VCaP (cell line): ENCODE data around the gene SMPD1.
"Not testable (repeated sequence)": the region's sequence is repeated elsewhere in the genome, so short reads cannot be mapped to it uniquely, and the experiment has no call there.

Experiments
- H3K27ac ChIP-seq: fragments of 450-650 bp; 2 replicates; pipeline ENCODE4 v1.5.1; 2017
- CTCF ChIP-seq: fragments of 450-650 bp; conservative IDR thresholded peaks from 2 replicates; pipeline ENCODE4 v1.5.1; 2017; ENCODE audit warnings: mild to moderate bottlenecking, moderate library complexity

The SMPD1 gene

DNA sequence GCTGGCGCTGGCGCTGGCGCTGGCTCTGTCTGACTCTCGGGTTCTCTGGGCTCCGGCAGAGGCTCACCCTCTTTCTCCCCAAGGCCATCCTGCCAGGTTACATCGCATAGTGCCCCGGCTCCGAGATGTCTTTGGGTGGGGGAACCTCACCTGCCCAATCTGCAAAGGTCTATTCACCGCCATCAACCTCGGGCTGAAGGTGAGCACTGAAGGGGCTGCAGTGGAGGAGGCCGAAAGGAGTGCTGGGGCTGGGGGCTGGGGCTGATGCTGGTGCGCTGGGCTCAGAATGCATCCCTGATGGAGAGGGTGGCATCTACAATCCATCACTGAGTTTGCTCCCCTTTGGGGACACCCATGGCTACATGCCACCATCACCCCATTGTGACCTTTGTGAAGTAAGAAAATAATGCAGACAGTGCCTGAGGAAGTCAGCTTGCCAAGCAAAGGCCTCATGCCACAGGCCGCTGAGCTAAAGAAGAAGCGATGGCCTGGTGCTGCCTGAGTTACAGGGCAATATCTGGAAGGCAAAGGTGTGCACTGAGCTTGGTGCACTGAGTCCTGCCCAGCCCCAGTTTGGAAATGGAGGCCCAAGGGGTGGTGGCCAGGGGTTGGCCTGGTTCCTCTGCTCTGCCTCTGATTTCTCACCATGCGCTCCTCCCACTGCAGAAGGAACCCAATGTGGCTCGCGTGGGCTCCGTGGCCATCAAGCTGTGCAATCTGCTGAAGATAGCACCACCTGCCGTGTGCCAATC, 620 bp downstream of the SMPD1 start:
- no peak for TF ChIP-seq CTCF
- H3K27ac ChIP-seq, result peak overlapping the region; percentile 71

GRCh38 chr11:6391537-6392134, 1.4 kb downstream of the SMPD1 start:
- no peak for TF ChIP-seq CTCF
- no peak overlapping the region for H3K27ac ChIP-seq

- H3K27ac ChIP-seq, result not testable (repeated sequence)
Observed at GRCh38 chr11:6392251-6392650, 2.0 kb downstream of the SMPD1 start.

DNA sequence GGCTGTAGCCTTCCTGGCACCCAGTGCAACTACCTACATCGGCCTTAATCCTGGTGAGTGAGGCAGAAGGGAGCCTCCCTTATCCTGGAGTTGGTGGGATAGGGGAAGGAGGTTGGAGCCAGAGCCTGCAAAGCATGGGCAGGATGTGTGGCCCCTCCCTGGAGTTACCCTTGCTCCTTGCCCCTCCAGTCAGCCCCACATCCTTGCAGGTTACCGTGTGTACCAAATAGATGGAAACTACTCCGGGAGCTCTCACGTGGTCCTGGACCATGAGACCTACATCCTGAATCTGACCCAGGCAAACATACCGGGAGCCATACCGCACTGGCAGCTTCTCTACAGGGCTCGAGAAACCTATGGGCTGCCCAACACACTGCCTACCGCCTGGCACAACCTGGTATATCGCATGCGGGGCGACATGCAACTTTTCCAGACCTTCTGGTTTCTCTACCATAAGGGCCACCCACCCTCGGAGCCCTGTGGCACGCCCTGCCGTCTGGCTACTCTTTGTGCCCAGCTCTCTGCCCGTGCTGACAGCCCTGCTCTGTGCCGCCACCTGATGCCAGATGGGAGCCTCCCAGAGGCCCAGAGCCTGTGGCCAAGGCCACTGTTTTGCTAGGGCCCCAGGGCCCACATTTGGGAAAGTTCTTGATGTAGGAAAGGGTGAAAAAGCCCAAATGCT, 3.9 kb downstream of the SMPD1 start:
- no peak overlapping the region for H3K27ac ChIP-seq
- no peak for TF ChIP-seq CTCF

- TF ChIP-seq CTCF, result no peak
- H3K27ac ChIP-seq, result no peak overlapping the region
Observed at GRCh38 chr11:6395470-6396060, 5.3 kb downstream of the SMPD1 start.

DNA sequence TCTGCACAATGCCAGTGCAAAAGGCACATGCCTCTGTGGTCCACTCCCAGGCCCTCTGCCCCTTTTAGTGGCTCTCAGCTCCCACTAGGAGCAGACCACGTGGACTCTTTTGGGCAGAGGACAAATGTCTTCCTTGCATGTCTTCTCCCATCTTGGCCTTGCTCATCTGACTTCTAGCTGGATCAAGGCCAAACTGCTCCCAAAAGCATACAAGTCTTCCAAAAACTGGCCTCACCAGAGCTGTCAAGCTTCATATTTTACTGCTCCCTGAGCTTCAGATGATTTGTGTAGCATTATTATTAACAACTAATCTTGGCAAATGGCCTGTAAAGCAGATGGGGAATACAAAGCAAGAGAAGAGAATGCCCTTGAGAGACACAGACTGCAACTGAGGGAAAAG, 6.9 kb downstream of the SMPD1 start:
- TF ChIP-seq CTCF, result no peak
- H3K27ac ChIP-seq, result no peak overlapping the region

DNA sequence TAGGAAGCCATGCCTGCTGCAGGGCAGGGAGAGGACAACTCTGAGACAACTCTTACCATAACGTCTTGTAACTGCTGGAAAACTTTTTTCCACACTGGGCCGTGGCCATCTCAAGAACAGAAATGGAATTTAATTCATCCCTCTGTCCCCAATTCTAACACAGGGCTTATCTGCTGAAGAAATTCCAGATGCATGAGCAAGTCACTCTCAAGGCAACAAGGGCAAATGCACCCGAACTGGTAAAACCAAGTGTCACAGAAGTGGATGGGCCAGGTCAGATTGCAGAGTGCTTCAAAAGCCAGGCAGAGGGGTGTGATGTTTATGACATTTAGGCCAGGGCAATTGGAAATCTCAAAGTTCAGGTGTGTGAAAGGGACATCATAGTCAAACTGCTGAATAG, 7.4 kb downstream of the SMPD1 start:
- no peak overlapping the region for H3K27ac ChIP-seq
- TF ChIP-seq CTCF, result no peak
